Lower lobe of right lung (tissue), 2 donors: ENCODE data around the gene CDC40. TPM values are rescaled to one million over a fixed set of nuclear protein-coding genes. Genes with fewer than 3 reads are reported as not detected.
A peak's percentile ranks its signal among the peaks of the same experiment; 100 is the strongest.

ENCODE experiments used
- ATAC-seq, 2 donors: fragments of 200-7000 bp; cut with Tn5 transposase; one replicate each; pipeline ENCODE4 v1.9.1; 2020 to 2022; ENCODE audit warnings: mild to moderate bottlenecking in 2 of 2, moderate library complexity in 2 of 2
- DNase-seq: peaks from one replicate; pipeline ENCODE4 v3.0.0-alpha.2; 2020
- H3K27ac ChIP-seq: fragments of 200-600 bp; one replicate; pipeline ENCODE4 v1.8.0; 2022
- H3K27me3 ChIP-seq: fragments of 200-600 bp; one replicate; pipeline ENCODE4 v1.8.0; 2022; ENCODE audit warnings: low read depth
- H3K36me3 ChIP-seq: fragments of 200-600 bp; one replicate; pipeline ENCODE4 v1.8.0; 2022; ENCODE audit warnings: mild to moderate bottlenecking
- H3K4me1 ChIP-seq: fragments of 200-600 bp; one replicate; pipeline ENCODE4 v1.8.0; 2022
- H3K4me3 ChIP-seq: fragments of 200-600 bp; one replicate; pipeline ENCODE4 v1.8.0; 2022; ENCODE audit warnings: mild to moderate bottlenecking
- H3K9me3 ChIP-seq: fragments of 200-600 bp; one replicate; pipeline ENCODE4 v1.8.0; 2022
- intact Hi-C: fragments of 100-400 bp; cut with DNase I; formaldehyde crosslinking; loops from one replicate; pipeline ENCODE4 v1.11.0; 2022
- total RNA-seq: library from RNA; stranded (reverse); fragmentation: NEBNext Ultra II Directional; extraction: Animal tissue kit (Norgen Biotek cat#: 25700); gene quantifications from one replicate; pipeline ENCODE4 v1.2.1, GENCODE V29; 2021
- TF ChIP-seq, protein P1 (sequence below): fragments of 200-600 bp; IDR thresholded peaks from one replicate; pipeline ENCODE4 v1.8.0; 2022; ENCODE audit warnings: antibody characterized with exemption, mild to moderate bottlenecking
- donor health status: DM: no; HTN: yes; CAD: no; lungs with severe emphysema.

Gene CDC40
- total RNA-seq, 1 donor from 2014 or later: 27.9 TPM

GRCh38 chr6:110158479-110158878, 21.7 kb upstream of the CDC40 start:
- Histone ChIP-seq H3K4me3 (no peak overlapping the region), H3K27ac (no peak overlapping the region), H3K27me3 (no peaks in the 10 kb centered on the region), H3K36me3 (no peaks in the 10 kb centered on the region), H3K4me1 (no peaks in the 10 kb centered on the region), H3K9me3 (no peaks in the 10 kb centered on the region)
- TF ChIP-seq, protein P1, sequence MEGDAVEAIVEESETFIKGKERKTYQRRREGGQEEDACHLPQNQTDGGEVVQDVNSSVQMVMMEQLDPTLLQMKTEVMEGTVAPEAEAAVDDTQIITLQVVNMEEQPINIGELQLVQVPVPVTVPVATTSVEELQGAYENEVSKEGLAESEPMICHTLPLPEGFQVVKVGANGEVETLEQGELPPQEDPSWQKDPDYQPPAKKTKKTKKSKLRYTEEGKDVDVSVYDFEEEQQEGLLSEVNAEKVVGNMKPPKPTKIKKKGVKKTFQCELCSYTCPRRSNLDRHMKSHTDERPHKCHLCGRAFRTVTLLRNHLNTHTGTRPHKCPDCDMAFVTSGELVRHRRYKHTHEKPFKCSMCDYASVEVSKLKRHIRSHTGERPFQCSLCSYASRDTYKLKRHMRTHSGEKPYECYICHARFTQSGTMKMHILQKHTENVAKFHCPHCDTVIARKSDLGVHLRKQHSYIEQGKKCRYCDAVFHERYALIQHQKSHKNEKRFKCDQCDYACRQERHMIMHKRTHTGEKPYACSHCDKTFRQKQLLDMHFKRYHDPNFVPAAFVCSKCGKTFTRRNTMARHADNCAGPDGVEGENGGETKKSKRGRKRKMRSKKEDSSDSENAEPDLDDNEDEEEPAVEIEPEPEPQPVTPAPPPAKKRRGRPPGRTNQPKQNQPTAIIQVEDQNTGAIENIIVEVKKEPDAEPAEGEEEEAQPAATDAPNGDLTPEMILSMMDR: no peak
- no peak for ATAC-seq
- DNase-seq: no peak
- intact Hi-C loops: no loop called here

GRCh38 chr6:110170081-110170480, 10.1 kb upstream of the CDC40 start:
- no peaks in the 10 kb centered on the region for H3K4me1 ChIP-seq
- intact Hi-C loops: no loop called here
- TF ChIP-seq, protein P1: no peak
- no peaks in the 10 kb centered on the region for H3K9me3 ChIP-seq
- DNase-seq (no peak), ATAC-seq (no peak)
- H3K27me3 ChIP-seq: no peaks in the 10 kb centered on the region
- H3K4me3 ChIP-seq: no peak overlapping the region
- H3K36me3 ChIP-seq: no peaks in the 10 kb centered on the region
- no peak overlapping the region for H3K27ac ChIP-seq

- H3K27ac ChIP-seq: no peak overlapping the region
- no peaks in the 10 kb centered on the region for H3K36me3 ChIP-seq
- no peak for DNase-seq
- ATAC-seq: no peak
- H3K27me3 ChIP-seq: no peaks in the 10 kb centered on the region
- TF ChIP-seq, protein P1: no peak
- peaks cover 4% of the 10 kb centered on the region for H3K4me1 ChIP-seq
- no peaks in the 10 kb centered on the region for H3K9me3 ChIP-seq
- H3K4me3 ChIP-seq: no peak overlapping the region
- intact Hi-C loops: no loop called here
Measured at GRCh38 chr6:110173506-110174132, 6.6 kb upstream of the CDC40 start.

GRCh38 chr6:110178626-110179405, 1.4 kb upstream of the CDC40 start:
- ATAC-seq: peak; percentile 43 to 50
- H3K4me1 ChIP-seq: peaks cover 27% of the 10 kb centered on the region
- no peaks in the 10 kb centered on the region for H3K27me3 ChIP-seq
- H3K27ac ChIP-seq: peak overlapping the region; percentile 59
- no peaks in the 10 kb centered on the region for H3K9me3 ChIP-seq
- peak; percentile 59 for DNase-seq
- H3K36me3 ChIP-seq: no peaks in the 10 kb centered on the region
- H3K4me3 ChIP-seq: peak overlapping the region; percentile 79
- TF ChIP-seq, protein P1: peak; percentile 49
- intact Hi-C loops: no loop called here

DNA sequence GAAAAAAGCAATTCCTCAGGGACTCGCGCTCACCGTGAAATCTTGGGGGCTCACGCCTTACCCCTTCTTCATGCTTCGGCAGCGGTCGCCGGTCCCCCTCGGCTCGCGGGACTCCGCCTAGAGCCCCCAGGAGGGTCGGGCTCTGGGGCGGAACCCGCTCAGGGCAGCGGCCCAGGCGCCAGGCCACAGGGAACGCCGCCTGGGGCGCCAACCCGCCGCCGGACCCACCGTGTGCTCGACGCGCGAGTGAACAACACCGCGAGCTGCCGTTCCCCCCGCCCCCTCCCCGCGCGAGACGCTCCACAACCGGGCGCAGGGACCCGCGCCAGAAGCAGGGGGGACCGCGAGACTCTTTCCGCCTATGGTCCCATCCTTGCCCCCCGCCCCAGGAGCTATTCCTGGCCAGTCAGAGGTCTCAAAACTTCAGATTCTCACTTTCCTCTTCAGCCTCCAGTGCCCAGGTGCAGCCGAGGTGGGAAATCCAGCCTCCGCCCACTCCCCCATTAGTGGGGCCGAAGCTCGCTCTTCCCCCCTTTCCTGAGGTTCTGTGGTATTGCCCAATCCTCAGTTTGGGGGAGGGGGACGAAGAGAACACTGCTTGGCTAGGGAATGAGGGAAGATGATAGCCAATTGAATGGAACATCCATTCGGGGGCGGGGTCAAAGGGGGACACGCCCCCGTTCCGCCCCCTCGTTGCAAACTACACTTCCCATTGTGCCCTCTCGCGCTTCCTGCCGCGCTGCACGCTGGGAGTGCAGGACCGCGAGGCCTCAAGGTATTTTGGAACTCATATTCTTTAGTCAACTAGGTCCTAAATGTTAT, 610 bp upstream of the CDC40 start, which contains the start of gene WASF1:
TSS of gene WASF1 (minus strand) at position 265 of the 822 bp plus-strand sequence. CDS start 52,069 bp downstream, outside the sequence.
- H3K9me3 ChIP-seq: no peaks in the 10 kb centered on the region
- no peaks in the 10 kb centered on the region for H3K27me3 ChIP-seq
- intact Hi-C loops: no loop called here
- peaks cover 27% of the 10 kb centered on the region for H3K4me1 ChIP-seq
- TF ChIP-seq, protein P1: no peak
- DNase-seq: peak; percentile 95
- no peaks in the 10 kb centered on the region for H3K36me3 ChIP-seq
- ATAC-seq: peak; percentile 99
- H3K27ac ChIP-seq: peak within 1 kb of the TSS; percentile 89
- peak within 1 kb of the TSS; percentile 79 for H3K4me3 ChIP-seq
